HG02623 (cell line): ENCODE results near the gene MGAT1.
A peak's percentile ranks its signal among the peaks of the same experiment; 100 is the strongest.
"Not testable (repeated sequence)": the region's sequence is repeated elsewhere in the genome, so short reads cannot be mapped to it uniquely, and the experiment has no call there.

Source experiments
- ATAC-seq: cut with Tn5 transposase; IDR thresholded peaks from one replicate; pipeline ENCODE4 v1.9.1; 2021; ENCODE audit warnings: moderate library complexity; ENCODE audit not compliant: unreplicated experiment

MGAT1 gene

DNA sequence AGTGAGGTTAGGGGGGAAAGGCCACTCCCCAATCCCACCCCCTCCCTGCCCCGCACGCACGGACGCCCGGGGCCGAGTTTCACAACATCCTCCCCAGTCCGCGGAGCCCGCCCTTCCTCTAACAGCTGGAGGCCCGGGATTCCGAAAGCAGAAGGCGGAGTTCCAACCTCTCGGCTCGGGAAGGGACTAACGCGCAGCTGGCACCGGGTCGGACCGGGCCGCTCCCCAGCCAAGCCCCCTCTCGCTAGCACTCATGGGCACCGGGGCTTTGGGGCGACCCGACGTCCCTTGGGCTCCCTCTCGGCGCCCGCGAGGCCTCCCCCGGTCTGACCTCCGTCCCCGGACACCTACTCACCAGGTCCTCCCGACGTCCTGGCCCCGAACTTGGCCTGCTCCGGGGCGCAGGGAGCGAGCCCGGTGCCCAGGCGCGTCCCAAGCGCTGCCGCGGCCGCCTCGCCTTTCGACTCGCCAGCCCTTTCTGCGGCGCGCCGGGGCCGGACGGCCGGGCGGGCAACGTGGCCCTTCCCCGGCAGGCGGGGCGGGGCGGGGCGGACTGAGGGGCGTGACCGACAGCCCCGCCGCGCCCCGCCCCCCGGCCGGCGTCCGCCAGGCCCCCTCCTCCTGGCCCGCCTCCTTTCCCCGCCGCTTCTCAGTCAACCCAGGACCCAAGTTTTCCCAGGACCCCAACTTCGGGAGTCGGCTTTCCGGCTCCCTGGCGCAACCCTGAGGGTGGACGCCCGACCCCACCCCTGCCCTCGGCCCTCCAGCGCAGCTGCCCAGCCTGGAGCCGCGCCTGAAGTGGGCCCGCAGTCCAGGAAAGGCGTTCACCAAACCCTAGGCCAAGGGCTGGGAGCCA lies at the start of gene MGAT1:
TSS of gene MGAT1 (minus strand) at position 482 of the 856 bp plus-strand sequence. CDS start 9,835 bp downstream, outside the sequence.
- peak; percentile 39 for ATAC-seq

DNA sequence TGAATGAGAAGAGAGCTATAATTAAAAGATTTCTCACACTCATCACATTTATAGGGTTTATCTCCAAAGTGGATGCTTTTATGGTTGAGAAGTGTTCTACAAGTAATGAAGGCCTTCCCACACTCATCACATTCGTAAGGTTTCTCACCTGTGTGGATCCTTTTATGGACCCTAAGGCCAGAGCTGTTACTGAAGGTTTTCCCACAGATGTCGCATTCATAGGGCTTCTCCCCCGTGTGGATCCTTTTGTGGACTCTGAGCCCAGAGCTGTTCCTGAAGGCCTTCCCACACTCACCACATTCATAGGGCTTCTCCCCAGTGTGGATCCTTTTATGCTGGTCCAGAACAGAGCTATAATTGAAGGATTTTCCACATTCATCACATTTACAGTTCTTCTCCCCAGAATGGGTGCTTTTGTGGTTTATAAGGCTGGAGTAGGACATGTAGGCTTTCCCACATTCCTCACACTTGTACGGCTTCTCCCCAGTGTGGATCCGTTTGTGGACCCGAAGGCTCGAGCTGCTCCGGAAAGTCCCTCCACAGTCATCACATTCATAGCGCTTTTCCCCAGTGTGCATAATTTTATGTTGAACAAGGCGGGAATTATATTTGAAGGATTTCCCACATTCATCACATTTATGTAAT lies 48.0 kb upstream of the MGAT1 start:
- ATAC-seq = no peak

- no peak for ATAC-seq
Measured at GRCh38 chr5:180849827-180850226, 47.2 kb upstream of the MGAT1 start.

DNA sequence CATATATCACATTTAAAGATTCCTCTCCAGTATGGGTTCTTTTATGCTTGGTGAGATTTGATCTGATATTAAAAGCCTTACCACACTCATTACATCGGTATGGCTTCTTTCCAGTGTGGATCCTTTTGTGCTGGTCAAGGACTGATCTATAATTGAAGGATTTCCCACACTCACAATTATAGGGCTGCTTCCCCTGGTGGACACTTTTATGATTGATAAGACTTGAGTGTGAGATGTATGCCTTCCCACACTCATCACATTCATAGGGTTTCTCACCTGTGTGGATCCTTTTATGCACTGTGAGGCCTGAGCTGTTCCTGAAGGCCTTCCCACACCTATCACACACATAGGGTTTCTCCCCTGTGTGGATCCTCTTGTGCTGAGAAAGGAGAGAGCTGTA lies 46.3 kb upstream of the MGAT1 start:
- ATAC-seq = no peak

- no peak for ATAC-seq
Measured at GRCh38 chr5:180848265-180848664, 45.7 kb upstream of the MGAT1 start.

DNA sequence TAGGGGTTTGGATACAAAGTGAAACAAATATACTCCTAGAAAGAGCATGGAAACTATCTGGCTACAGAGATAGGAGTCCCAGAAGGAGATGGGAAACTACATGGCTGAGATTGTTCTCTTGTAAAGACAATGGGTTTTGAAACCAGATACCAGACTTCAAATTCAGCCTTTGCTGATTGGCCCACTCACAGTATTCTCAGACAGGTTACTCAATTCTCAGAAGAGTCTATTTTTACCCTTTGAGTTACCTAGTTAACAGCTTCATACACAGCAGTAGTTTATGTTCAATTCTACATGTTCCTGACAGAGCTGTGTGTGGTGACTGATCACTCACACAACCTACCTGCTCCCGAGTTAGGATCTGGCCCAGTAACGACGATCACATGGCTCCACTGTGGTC lies 44.4 kb upstream of the MGAT1 start:
- no peak for ATAC-seq

DNA sequence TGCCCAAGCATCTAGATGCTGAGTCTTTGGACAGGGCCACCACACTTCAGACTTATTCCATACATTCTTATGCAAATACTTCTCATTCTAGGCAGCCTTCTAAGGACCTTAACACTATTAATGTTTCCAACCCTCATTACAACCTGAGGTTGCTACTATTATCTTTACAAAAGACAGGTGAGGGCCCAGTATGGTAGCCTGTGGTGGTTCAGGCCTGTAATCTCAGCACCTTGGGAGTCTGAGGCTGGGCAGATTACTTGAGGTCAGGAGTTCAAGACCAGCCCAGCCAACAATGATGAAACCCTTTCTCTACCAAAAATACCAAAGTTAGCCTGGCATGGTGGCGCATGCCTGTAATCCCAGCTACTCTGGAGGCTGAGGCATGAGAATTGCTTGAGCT lies 42.3 kb upstream of the MGAT1 start:
- no peak for ATAC-seq

DNA sequence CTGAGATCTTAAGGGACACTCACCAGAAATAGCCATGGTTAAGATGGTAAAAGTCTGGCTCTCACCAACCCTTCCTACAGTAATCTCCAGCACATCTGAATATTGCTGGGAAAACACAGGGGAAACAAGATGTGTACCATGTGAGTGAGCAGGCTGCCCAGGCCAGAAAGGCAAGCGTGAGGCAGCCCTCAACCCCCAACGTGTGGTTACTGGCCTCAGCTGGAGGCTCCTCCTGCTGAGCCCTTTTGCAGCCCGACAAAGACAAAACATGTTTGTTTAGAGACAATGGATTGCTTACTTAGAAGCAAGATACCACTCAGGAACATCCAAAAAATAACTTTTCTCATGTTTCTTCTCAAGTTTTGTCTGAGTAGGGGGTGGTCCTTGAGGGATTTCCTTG lies 41.8 kb upstream of the MGAT1 start:
- no peak for ATAC-seq

DNA sequence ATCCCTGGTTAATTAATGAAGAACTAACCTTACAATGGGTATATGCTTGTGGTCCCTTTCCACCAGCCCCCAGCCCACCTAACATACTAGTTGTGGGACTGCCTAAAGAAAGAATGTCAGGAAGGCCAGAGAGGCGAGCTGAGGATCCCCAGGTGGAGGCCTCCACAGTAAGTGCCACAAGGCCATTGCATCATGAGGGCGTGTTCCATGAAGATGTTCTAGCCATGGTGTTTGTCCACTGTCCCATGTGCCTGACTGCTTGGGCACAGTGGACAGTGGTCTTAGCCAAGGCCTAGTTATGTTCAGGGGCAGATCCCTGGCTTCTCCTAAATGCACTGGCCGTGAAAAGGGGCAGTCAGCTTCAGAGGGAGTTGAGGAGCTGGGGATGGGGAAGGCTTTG lies 37.3 kb upstream of the MGAT1 start:
- ATAC-seq = no peak

GRCh38 chr5:180839227-180839626 lies 36.6 kb upstream of the MGAT1 start:
- no peak for ATAC-seq

DNA sequence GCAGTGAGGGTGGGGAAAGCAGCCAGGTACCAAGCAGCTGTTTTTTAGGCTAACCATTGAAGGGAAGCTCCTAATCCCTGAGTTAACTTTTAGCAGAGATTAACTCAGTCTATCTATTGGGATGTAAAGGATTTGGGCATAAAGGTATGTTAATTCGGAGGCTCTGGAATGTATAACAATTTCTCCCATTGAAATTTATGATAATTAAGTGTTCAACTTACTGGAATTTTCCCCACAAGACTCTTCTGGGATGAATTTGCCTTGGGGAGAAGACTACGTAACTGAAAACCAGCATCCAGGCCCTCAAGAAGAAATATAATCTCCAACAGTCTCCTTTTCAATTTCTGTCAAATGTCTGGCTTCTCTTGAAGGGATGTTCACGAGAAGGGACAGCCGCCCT lies 34.9 kb upstream of the MGAT1 start:
- ATAC-seq = no peak

DNA sequence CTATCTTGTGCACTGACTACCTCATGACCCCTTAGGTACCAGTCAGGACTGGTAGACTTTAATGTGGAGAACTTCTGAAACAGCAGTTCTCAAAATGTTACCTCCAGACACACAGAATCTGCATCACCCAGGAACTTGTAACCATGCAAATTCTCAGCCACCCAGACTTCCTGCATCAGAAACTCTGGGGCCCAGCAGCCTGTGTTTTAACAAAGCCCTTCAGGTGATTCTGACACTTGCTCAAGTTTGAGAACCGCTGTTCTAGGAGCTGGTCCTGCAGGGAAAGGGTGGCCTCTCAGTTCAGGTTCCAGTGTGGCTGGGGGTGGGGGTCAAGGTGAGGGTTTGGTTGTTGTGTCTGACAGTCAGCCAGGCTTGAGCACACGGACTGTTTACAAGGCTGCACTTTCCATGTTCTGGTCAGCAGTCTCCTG lies 30.0 kb upstream of the MGAT1 start:
- ATAC-seq = peak; percentile 42

GRCh38 chr5:180831139-180832093 lies 28.8 kb upstream of the MGAT1 start:
- ATAC-seq = peak; percentile 65

GRCh38 chr5:180830253-180831138 lies 27.9 kb upstream of the MGAT1 start:
- ATAC-seq = peak; percentile 34

GRCh38 chr5:180829726-180830125 lies 27.1 kb upstream of the MGAT1 start:
- ATAC-seq = no peak

DNA sequence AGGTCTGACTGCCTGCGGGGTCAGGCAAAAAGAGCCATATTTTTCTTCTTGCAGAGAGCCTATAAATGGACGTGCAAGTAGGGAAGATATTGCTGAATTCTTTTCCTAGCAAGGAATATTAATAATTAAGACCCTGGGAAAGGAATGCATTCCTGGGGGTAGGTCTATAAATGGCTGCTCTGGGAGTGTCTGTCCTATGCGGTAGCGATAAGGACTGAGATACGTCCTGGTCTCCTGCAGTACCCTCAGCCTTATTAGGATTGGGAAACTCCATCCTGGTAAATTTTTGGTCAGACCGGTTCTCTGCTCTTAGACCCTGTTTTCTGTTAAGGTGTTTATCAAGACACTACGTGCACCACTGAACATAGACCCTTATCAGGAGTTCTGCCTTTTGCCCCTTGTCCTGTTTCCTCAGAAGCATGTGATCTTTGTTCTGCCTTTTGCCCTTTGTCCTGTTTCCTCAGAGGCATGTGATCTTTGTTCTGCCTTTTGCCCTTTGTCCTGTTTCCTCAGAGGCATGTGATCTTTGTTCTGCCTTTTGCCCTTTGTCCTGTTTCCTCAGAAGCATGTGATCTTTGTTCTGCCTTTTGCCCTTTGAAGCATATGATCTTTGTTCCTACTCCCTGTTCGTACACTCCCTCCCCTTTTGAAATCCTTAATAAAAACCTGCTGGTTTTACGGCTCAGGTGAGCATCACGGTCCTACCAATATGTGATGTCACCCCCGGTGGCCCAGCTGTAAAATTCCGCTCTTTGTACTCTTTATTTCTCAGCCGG lies 26.3 kb upstream of the MGAT1 start:
- ATAC-seq = not testable (repeated sequence)

GRCh38 chr5:180827374-180827773 lies 24.8 kb upstream of the MGAT1 start:
- not testable (repeated sequence) for ATAC-seq

- no peak for ATAC-seq
Measured at GRCh38 chr5:180825768-180826525, 23.3 kb upstream of the MGAT1 start.
